Stomach (tissue), 9 donors: ENCODE results near the gene ADAMTS12. TPM values are rescaled to one million over a fixed set of nuclear protein-coding genes. Genes with fewer than 3 reads are reported as not detected.

ENCODE experiments used
- DNase-seq, 2 donors: peaks; one replicate each; pipeline versions ENCODE4 v3.0.0 to v3.0.0-alpha.2; 2013 to 2019
- H3K27ac ChIP-seq, 5 donors: fragments of 200-600 bp in 4 of 5; sonication (generic) in 4 of 5; one replicate each; pipeline ENCODE4 v1.5.1; 2013 to 2019; ENCODE audit warnings: mild to moderate bottlenecking in 1 of 5, moderate library complexity in 1 of 5
- H3K27me3 ChIP-seq, 3 donors: fragments of 200-600 bp; sonication (generic); one replicate each; pipeline ENCODE4 v1.5.1; 2017 to 2019; ENCODE audit warnings: mixed run types in 1 of 3
- H3K36me3 ChIP-seq, 4 donors: fragments of 200-600 bp; sonication (generic); 1 replicate in 3 of 4; 2 replicates in 1 of 4; pipeline ENCODE4 v1.5.1; 2016 to 2019
- H3K4me1 ChIP-seq, 4 donors: fragments of 200-600 bp; sonication (generic); one replicate each; pipeline ENCODE4 v1.5.1; 2016 to 2019
- H3K4me3 ChIP-seq, 4 donors: fragments of 200-600 bp; sonication (generic) in 3 of 4; one replicate each; pipeline ENCODE4 v1.5.1; 2016 to 2019; ENCODE audit warnings: mild to moderate bottlenecking in 1 of 4
- H3K9me3 ChIP-seq, 4 donors: fragments of 200-600 bp; sonication (generic); one replicate each; pipeline ENCODE4 v1.5.1; 2016 to 2019
- CTCF ChIP-seq, 7 experiments: fragments of 450-650 bp in 4 of 7; fragments of 200-600 bp in 3 of 7; sonication (generic) in 3 of 7; IDR thresholded peaks; one replicate each; pipeline ENCODE4 v1.5.1; 2016 to 2019; ENCODE audit warnings: antibody characterized with exemption in 7 of 7, control low read depth in 2 of 7, mild to moderate bottlenecking in 1 of 7
- EP300 ChIP-seq: sonication (generic); formaldehyde crosslinking; IDR thresholded peaks from one replicate; pipeline ENCODE4 v1.6.1; 2017; ENCODE audit warnings: antibody characterized with exemption
- POLR2A ChIP-seq, 4 donors: fragments of 450-650 bp; IDR thresholded peaks; one replicate each; pipeline ENCODE4 v1.6.1; 2016; ENCODE audit warnings: antibody characterized with exemption in 4 of 4, control low read depth in 2 of 4, mild to moderate bottlenecking in 1 of 4, moderate library complexity in 1 of 4
- POLR2AphosphoS5 ChIP-seq, 3 donors: sonication (generic); formaldehyde crosslinking; IDR thresholded peaks; one replicate each; pipeline ENCODE4 v1.6.1; 2016; ENCODE audit warnings: antibody characterized with exemption in 3 of 3
- WGBS, 5 donors: extraction: QIAGEN DNeasy Blood & Tissue Kit in 3 of 5; methylation state at CpG; one replicate each; pipeline versions ENCODE4 v1.1.5 to v1.1.7; 2013 to 2018; 5-methylcytosine and 5-hydroxymethylcytosine counted together
- intact Hi-C: fragments of 100-400 bp; cut with DNase I; formaldehyde crosslinking; loops from one replicate; pipeline ENCODE4 v1.15.1; 2023; ENCODE audit warnings: low total_unique reads
- polyA plus RNA-seq, 3 donors: library from polyadenylated mRNA; stranded (reverse); fragments of 200-250 nt; gene quantifications; one replicate each; pipeline ENCODE4 v1.2.3, GENCODE V29; 2013
- total RNA-seq, 5 donors: library from RNA; depleted of rRNA; stranded (reverse); fragments of >200 nt; gene quantifications; one replicate each; pipeline versions ENCODE4 v1.1.0 to v1.2.3, GENCODE V29; 2014 to 2016
- donor health status: healthy with polysubstance abuse.
- donor health status: Bipolar disorder and iron deficiency.
- donor health status: healthy.

The ADAMTS12 gene
- total and polyA plus RNA-seq, 8 donors, result 0.14 to 17.1 (median 0.62) TPM; not detected in 1

GRCh38 chr5:33738967-33739366, 152.8 kb downstream of the ADAMTS12 start:
- 57 to 72% (median 58%) methylated on average over 6 of the region's 6 CpGs for WGBS, 5 donors
- H3K4me1 ChIP-seq, result no peaks in the 10 kb centered on the region
- H3K27me3 ChIP-seq, result no peaks in the 10 kb centered on the region
- intact Hi-C loops, result no loop called here
- H3K4me3 ChIP-seq, result no peak overlapping the region
- H3K27ac ChIP-seq, result no peak overlapping the region
- DNase-seq, result no peak
- no peaks in the 10 kb centered on the region for H3K9me3 ChIP-seq
- no peaks in the 10 kb centered on the region for H3K36me3 ChIP-seq
- TF ChIP-seq EP300 (no peak), POLR2AphosphoS5 (IDR thresholded peaks at IDR 0.05) (no peak), POLR2A (IDR thresholded peaks at IDR 0.05) (no peak), CTCF (IDR thresholded peaks at IDR 0.05) (no peak)

GRCh38 chr5:33738097-33738496, 153.7 kb downstream of the ADAMTS12 start:
- intact Hi-C loops, result no loop called here
- TF ChIP-seq CTCF (IDR thresholded peaks at IDR 0.05) (no peak), POLR2A (IDR thresholded peaks at IDR 0.05) (no peak), EP300 (no peak), POLR2AphosphoS5 (IDR thresholded peaks at IDR 0.05) (no peak)
- 42 to 57% (median 45%) methylated on average over 3 of the region's 3 CpGs for WGBS, 5 donors
- no peak for DNase-seq
- no peaks in the 10 kb centered on the region for H3K36me3 ChIP-seq
- H3K27ac ChIP-seq, result no peak overlapping the region
- H3K4me1 ChIP-seq, result no peaks in the 10 kb centered on the region
- H3K4me3 ChIP-seq, result no peak overlapping the region
- no peaks in the 10 kb centered on the region for H3K27me3 ChIP-seq
- H3K9me3 ChIP-seq, result no peaks in the 10 kb centered on the region

GRCh38 chr5:33737697-33738096, 154.1 kb downstream of the ADAMTS12 start:
- WGBS, 5 donors, result 71 to 84% (median 77%) methylated on average over 2 of the region's 2 CpGs
- intact Hi-C loops, result no loop called here
- TF ChIP-seq EP300, result no peak
- TF ChIP-seq POLR2A (IDR thresholded peaks at IDR 0.05), result no peak
- no peak for TF ChIP-seq POLR2AphosphoS5 (IDR thresholded peaks at IDR 0.05)
- no peak for TF ChIP-seq CTCF (IDR thresholded peaks at IDR 0.05)
- Histone ChIP-seq H3K4me1 (no peaks in the 10 kb centered on the region), H3K36me3 (no peaks in the 10 kb centered on the region), H3K27ac (no peak overlapping the region), H3K4me3 (no peak overlapping the region), H3K9me3 (no peaks in the 10 kb centered on the region), H3K27me3 (no peaks in the 10 kb centered on the region)
- no peak for DNase-seq

GRCh38 chr5:33737284-33737683, 154.5 kb downstream of the ADAMTS12 start:
- 56 to 77% (median 66%) methylated on average over 1 of the region's 1 CpG for WGBS, 5 donors
- DNase-seq, result no peak
- no peak for TF ChIP-seq POLR2AphosphoS5 (IDR thresholded peaks at IDR 0.05)
- no peak for TF ChIP-seq EP300
- no peak for TF ChIP-seq POLR2A (IDR thresholded peaks at IDR 0.05)
- no peak for TF ChIP-seq CTCF (IDR thresholded peaks at IDR 0.05)

More at GRCh38 chr5:33737284-33737683, 154.5 kb downstream of the ADAMTS12 start:
- no peak overlapping the region for H3K4me3 ChIP-seq
- H3K27ac ChIP-seq, result no peak overlapping the region
- H3K36me3 ChIP-seq, result no peaks in the 10 kb centered on the region
- H3K9me3 ChIP-seq, result no peaks in the 10 kb centered on the region
- no peaks in the 10 kb centered on the region for H3K27me3 ChIP-seq
- intact Hi-C loops, result no loop called here
- H3K4me1 ChIP-seq, result no peaks in the 10 kb centered on the region
